Stimulated activated naive CD4-positive, alpha-beta T cell treated with Interleukin-2 at 50 U/mL for 16 hours (primary cell): ENCODE data around the gene UTP11.
A peak's percentile ranks its signal among the peaks of the same experiment; 100 is the strongest.

Experiments
- DNase-seq: peaks from one replicate; lab custom pipeline; 2025; lab: John Stamatoyannopoulos, UW

The UTP11 gene

GRCh38 chr1:38046333-38046883 lies 33.9 kb downstream of the UTP11 start, which contains the start of gene POU3F1:
Gene POU3F1, minus strand, starts transcription at chr1:38046793. Its CDS starts 50 bp downstream, at chr1:38046743.
- DNase-seq: no peak

DNA sequence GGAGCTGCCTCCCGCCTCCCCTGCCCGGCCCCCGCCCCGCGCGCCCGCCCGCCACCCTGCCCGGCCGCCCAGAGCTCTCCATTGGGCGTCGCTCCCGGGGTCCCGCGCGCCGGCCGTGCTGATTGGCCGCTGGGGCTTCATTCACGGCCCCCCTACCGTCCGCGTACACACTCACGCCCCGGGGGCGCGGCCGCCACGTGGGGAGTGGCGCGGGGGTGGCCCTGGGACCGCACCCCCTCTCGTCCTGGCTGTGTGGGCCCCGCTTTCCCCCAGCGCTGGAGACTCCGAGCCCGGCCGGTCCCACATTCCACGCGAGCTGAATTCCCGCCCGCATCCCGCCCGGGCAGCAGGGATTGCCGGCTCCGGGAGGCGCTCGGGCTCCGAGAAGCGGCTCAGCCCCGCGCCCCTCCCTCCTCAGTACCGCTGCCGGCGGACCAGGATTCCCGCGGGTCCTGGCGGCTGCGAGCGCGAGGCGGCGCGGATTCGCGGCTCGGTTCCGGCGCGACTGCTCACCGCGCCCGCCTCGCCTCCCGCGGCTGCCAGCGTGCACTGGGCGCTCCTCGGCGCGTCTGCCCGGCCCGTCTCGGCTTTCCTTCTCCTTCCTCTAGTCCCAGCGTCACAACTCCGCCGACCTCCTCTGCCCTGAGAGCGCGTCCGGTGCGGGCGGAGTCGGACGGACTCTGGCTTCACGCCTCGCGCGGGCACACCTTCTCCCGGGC lies 34.5 kb downstream of the UTP11 start:
- peak; percentile 82 for DNase-seq

DNA sequence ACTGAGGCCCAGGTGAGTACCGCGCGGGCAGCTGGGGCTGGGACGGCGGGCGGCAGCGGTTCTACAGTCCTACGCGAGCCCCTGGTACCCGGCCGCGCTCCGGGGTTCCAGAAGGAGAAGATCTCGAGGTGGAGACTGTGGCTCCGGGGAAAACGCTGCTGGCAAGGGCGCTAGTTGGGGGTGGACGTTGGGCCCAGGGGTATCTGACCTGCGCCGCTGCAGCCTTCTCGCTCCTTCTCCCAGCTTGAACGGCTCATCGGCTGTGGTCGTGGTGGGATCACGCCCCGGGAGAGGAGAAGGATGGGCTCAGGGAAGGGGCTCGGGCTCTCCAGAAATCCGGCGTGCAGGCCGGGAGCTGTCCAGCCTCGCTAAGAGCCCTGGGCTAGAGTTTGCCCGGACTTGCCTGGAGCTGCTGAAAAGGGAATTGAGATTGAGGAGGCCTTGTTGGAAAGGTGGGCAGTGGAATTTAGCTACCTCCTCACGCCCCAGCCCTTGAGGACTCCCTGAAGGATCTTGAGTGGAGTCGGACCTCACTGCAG lies 35.1 kb downstream of the UTP11 start:
- DNase-seq: no peak

- DNase-seq: no peak
These were observed 38.0 kb downstream of the UTP11 start for GRCh38 chr1:38050397-38051078.

DNA sequence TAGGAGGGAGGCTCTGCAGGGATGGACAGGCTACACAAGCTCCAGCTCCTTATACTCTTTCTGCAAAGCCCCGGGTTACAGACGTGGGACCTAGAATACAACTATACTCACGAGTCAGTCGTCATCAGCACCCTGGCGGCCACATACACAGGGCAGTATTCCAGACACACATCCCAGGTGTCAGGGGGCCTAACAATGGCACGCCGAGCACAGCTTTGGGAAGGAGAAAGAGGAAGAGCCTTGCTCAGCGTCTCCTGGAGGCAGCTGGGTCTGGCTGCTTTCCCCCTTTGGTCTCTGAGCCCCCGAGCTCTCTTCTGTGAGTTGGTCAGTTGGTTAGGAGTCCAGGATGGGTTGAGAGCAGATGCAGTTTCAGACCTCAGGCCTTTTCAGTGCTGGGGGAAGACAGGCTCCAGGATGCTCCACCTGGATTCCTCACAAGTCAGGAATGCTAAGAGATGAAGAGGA lies 38.6 kb downstream of the UTP11 start:
- no peak for DNase-seq

- DNase-seq: no peak
These were observed 40.3 kb downstream of the UTP11 start for GRCh38 chr1:38052750-38053415.

GRCh38 chr1:38053416-38054091 lies 41.0 kb downstream of the UTP11 start:
- no peak for DNase-seq

DNA sequence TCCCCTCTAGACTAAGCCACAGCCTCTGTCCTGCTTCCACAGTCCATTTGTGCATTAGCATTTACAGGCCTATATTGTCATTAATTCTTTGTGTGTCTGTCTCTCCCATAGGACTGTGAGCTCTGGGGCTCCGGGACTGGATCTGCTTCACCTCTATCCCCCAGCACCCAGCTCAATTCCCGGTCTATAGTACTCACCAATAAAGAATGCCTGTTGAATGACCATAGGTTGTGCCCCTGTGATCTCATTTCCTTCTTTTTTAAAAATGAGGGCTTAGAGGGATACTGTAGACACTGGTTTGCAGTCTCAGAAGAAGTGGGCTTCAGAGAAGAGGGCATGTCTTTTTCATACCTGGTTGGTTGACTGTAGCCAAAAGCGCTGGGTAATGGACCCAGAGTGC lies 42.9 kb downstream of the UTP11 start:
- DNase-seq: no peak

GRCh38 chr1:38055965-38056364 lies 43.4 kb downstream of the UTP11 start:
- DNase-seq: no peak

GRCh38 chr1:38059635-38060250 lies 47.2 kb downstream of the UTP11 start:
- no peak for DNase-seq

DNA sequence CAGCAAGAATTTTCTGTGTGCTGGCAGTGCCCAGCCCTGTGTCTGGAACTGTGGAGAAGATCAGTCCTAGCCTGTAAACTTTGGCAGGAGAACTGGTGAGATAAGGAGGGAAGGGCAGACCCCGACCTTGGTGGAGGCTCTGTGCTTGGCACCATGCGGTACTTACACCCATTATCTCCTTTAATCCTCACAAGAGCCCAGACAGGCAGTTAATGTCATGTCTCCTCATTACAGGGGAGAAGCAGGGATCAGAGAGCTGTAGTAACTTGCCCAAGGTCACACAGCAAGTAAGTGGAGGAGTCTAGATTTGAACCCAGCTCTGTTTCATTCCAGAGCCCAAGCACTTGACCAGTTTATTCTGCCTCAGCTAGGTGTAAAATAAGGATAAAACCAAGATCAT lies 48.0 kb downstream of the UTP11 start:
- DNase-seq: no peak

DNA sequence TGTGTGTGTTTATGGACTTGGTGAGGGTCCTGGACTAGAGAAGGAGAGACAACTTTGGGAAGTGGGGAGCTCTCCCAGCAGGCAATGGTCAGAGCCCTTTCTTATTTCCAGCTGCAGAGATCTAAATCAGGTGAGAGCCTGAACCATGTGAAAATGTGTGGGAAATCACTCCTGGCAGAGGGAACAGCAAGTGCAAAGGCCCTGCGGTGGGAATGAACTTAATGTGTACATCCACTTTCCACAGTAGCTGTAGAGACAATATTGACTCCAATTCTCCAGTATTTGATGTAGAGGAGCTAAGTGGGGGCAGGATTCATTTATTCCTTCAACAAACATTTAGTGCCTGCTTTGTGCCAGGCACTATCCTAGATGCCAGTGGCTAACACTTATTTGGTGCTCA lies 48.8 kb downstream of the UTP11 start:
- DNase-seq: no peak

DNA sequence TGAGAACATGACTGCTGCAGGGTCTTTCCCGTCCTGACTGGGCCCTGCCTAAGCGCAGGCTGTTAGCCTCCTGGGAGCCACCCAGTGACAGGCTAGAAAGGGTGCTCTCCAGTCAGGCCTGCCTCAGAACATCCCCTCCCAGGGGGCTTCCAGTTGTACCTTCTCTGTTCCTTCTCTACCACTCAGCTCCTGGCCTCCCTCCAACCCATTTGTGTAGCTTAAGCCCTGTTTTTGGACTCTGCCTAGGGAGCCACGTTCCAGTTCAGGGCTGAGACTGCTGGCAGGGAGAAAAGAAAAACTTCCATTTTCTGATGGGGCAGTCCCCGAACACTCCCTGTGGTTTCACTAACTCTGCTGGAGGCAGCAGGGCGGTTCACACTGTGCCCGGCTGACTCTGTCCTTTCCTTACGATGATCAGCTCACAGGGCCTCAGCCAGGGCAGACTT lies 49.4 kb downstream of the UTP11 start:
- DNase-seq: no peak

GRCh38 chr1:38062361-38063288 lies 50.1 kb downstream of the UTP11 start:
- DNase-seq: no peak

DNA sequence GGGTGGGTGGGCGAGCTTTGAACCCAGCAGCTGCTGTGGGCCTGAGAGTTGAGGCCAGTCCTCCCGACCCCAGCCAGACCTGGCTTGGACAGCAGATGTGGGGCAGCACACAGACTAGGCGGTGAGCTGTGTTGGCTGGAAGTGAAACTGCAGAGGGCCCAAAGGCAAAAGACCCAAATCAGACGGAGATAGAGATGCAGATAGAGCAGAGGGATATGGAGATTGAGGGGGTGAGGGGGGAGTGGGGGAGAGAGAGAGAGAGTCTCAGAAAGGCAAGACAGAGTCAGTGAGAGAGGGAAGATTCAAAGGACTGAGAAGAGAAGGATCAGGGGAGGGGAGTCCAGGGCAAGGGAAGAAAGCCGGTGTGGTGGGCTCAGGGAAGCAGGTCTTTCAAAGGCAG lies 51.1 kb downstream of the UTP11 start:
- DNase-seq: no peak

DNA sequence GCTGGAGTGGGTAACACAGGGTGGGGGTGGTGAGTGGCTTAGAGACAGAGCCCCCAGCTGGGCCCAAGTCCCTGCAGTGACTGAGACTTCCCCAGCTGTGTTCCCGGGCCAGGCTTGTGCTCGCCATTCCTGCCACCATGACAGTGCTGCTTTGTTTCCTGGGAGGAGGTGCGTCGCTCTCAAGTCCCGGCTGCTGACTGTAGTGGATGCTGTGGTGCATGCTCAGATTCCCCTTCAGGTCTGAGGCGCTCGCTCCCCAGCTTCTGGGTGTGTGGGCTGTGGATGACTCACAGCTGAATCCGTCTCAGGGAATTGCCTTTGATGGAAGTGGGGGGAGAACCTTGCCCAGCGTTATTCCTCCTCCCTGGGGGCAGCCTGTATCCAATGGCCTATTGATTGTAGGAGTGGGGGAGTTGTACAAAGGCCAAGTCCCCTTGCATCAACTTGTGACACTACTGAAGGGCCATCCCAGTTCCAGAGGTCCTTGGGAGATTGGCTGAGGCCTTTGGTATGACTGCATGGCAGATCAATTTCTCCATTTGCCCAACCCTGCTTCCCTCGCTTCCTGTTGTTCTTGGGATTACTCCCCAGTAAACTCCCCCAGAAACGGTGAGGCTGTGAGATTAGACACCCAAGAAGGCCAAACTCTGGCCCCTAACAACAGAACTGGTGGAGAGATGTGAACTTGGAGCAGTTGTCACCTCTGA lies 51.8 kb downstream of the UTP11 start:
- DNase-seq: no peak

GRCh38 chr1:38068220-38068979 lies 55.9 kb downstream of the UTP11 start:
- no peak for DNase-seq

DNA sequence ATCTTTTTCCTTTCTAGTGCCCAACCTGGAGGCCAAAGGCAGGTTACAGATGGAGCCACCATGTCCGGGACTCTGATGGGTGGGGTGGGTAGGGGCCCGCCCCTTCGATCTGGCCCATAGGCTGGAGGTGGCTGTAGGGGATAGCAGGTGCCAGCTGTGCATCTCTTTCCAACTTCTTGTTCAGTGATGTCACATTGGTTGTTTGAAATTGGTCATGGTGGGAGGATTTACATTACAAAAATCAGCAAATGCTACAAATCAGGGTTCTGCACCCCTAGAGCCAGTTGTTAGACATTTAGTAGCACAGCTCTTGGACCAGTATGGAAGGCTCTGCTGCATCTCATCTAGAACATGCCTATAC lies 56.4 kb downstream of the UTP11 start:
- DNase-seq: no peak
